ENCODE results near the gene DNASE2B.

The DNASE2B gene

DNA sequence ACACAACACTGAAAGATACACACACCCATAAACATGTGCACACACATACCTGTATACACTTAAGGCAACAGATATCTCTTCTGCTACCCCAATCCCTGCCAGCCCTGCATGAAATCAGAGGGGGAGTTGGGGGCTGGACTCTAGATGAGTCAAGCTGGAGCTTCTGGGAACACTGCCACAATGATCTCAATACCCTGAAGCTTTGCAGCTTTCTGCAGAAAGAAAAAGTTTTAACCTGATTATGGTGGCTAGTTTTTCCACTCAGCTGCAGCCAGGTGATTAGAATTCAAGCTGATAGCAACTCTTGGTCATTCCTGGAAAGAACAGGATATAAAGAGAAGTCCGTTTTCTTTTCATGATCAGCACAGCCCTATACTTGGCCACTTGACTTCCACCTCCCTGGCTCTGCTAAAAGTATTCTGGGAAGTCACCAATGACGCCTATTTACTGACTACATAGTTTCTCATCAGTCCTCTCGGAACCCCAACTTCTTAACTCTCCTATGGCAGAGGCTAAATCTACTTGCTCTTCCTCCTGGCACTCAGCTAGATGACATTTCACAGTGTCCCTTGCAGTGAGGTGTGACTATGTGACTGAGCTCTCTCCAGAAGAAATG lies 20.7 kb upstream of the DNASE2B start:
- Histone ChIP-seq H3K36me3 (ENCODE audit: control insufficient read depth, insufficient read depth, low read length) (no peaks in the 10 kb centered on the region), H3K9me3 (ENCODE audit: control insufficient read depth, insufficient read depth, low read length) (no peaks in the 10 kb centered on the region), H3K9ac (ENCODE audit: low read depth, low read length) (no peak overlapping the region), H3K27me3 (ENCODE audit: control insufficient read depth, insufficient read depth, low read length) (no peaks in the 10 kb centered on the region), H3K4me3 (ENCODE audit: low read depth, low read length) (no peak overlapping the region), H3K4me1 (ENCODE audit: control insufficient read depth, insufficient read depth, low read length) (peaks cover 8% of the 10 kb centered on the region)

DNA sequence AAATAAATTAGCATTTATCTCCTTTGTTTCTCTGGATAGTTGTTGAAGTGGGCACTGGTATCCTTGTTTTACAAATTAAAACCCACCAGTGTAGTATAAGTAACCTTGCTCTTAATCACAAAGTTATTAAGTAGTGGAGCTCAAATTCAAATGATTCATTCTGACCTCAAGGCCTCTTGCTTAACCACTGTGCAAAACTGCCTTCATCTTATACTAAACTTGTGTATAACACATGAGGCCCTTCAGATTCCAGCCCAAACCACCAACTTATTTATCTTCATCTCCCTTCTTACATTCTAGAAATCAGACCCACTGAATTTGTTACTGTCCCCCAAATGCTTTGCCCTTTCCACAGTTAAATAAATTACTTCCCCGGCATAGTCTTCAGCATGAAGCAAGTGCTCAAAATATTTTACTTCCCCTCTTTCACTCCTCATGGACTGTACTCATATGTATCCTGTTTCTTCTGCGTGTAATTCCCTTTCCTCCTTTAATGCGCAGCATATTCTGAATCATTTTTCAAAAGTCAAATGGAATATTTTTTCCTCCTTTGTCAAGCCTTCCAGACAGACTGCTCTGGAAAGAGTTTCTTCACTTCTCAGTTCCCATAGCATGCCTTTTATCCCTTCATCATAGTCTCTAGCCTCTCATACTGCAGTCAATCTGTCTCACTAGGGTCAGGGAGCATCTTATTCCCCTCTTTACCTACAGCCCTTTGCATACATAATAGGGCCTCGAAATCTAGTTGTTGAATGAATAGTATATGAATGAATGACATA lies 19.0 kb upstream of the DNASE2B start:
- peaks cover 8% of the 10 kb centered on the region for H3K4me1 ChIP-seq (ENCODE audit: control insufficient read depth, insufficient read depth, low read length)

DNA sequence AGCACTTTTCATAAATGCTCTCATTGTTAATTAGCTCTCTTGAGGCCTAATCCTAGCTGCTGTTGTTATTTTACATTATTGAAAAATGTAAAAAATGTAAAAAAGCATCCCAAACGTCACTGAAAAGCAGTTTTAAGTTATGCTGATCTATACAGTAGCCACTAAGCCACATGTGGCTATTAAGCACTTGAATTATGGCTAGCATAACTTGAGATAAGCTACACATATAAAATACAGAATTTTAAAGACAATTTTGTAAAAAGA lies 18.4 kb upstream of the DNASE2B start:
- Histone ChIP-seq H3K4me1 (ENCODE audit: control insufficient read depth, insufficient read depth, low read length) (peaks cover 8% of the 10 kb centered on the region), H3K27me3 (ENCODE audit: control insufficient read depth, insufficient read depth, low read length) (no peaks in the 10 kb centered on the region), H3K9ac (ENCODE audit: low read depth, low read length) (no peak overlapping the region), H3K36me3 (ENCODE audit: control insufficient read depth, insufficient read depth, low read length) (no peaks in the 10 kb centered on the region), H3K9me3 (ENCODE audit: control insufficient read depth, insufficient read depth, low read length) (no peaks in the 10 kb centered on the region), H3K4me3 (ENCODE audit: low read depth, low read length) (no peak overlapping the region)

More for the DNA sequence above, 19.0 kb upstream of the DNASE2B start:
- Histone ChIP-seq H3K36me3 (ENCODE audit: control insufficient read depth, insufficient read depth, low read length) (no peaks in the 10 kb centered on the region), H3K9ac (ENCODE audit: low read depth, low read length) (no peak overlapping the region), H3K27me3 (ENCODE audit: control insufficient read depth, insufficient read depth, low read length) (no peaks in the 10 kb centered on the region), H3K4me3 (ENCODE audit: low read depth, low read length) (no peak overlapping the region), H3K9me3 (ENCODE audit: control insufficient read depth, insufficient read depth, low read length) (no peaks in the 10 kb centered on the region)

DNA sequence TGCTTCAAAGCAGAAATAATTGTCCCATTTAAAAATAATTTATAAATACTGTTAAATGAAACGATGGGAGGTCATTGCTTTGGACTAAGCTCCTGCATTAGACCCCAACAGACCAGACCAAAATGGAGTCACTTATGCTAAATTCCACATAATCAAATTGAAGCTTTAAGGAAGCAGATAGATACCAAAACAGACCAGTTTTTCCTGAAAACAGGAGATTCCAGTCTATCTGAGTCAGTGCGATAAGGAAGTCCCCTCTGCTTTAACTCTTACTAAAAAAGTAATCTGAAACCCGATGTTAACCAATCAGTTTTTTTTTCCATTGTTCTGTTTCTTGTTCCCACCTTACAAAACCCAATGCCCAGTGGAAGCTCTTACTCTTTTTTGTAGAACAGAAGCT lies 16.2 kb upstream of the DNASE2B start:
- Histone ChIP-seq H3K4me3 (ENCODE audit: low read depth, low read length) (no peak overlapping the region), H3K9ac (ENCODE audit: low read depth, low read length) (no peak overlapping the region), H3K36me3 (ENCODE audit: control insufficient read depth, insufficient read depth, low read length) (no peaks in the 10 kb centered on the region), H3K9me3 (ENCODE audit: control insufficient read depth, insufficient read depth, low read length) (no peaks in the 10 kb centered on the region), H3K4me1 (ENCODE audit: control insufficient read depth, insufficient read depth, low read length) (peaks cover 8% of the 10 kb centered on the region), H3K27me3 (ENCODE audit: control insufficient read depth, insufficient read depth, low read length) (no peaks in the 10 kb centered on the region)

DNA sequence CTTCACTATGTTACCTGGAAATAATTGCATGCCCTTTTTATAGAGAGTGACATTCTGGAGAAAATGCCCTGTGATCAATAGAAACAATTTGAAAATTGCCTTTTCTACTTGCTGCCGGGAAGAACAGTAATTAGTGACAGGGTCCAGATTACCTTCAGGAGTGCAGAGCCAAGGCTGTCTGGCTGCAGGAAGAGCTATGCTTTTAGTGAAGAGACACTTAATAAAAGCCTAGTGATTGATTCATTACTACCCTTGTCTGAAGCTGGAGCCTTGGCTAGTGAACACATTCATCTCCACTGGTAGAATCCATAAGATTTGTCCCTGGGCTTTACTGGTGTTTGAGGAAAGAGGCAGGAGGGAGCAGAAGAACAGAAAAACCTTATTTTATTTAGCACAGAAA lies 12.9 kb upstream of the DNASE2B start:
- Histone ChIP-seq H3K4me1 (ENCODE audit: control insufficient read depth, insufficient read depth, low read length) (no peaks in the 10 kb centered on the region), H3K4me3 (ENCODE audit: low read depth, low read length) (no peak overlapping the region), H3K9ac (ENCODE audit: low read depth, low read length) (no peak overlapping the region), H3K9me3 (ENCODE audit: control insufficient read depth, insufficient read depth, low read length) (no peaks in the 10 kb centered on the region), H3K36me3 (ENCODE audit: control insufficient read depth, insufficient read depth, low read length) (no peaks in the 10 kb centered on the region), H3K27me3 (ENCODE audit: control insufficient read depth, insufficient read depth, low read length) (no peaks in the 10 kb centered on the region)

DNA sequence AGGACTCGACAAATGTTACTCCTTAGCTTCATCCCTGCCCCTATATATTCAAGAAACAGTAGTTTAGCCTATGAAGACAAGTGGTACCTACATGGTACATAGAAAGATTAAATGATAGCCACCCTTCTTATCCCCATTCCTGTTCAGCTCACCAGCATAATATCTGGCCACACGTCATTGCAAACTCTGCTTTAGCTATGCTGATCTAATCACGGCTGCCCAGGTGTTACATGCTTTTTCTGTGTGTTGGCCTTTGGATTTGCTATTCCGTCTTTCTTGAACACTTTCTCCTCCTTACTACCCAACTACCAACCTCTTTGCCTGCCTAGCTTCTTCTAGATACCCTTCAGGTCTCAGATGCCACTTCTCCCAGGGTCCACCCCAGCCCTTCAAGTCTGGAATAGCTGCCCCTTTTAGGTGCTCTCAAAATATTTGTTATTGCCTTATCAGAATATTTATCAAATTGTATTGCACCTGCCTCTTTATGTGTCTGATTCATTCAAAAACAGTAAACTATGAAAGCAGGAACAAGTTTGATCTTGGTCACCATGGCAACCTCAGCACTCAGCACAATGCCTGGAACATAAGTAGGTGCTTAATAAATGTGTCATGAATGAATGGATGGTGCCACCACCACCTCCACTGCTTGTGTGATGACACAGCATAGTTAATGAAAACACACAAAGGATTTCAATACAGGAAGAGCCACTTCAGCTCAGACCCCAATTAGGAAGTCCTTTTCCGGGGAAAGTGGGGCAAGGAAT lies 11.4 kb upstream of the DNASE2B start:
- H3K36me3 ChIP-seq (ENCODE audit: control insufficient read depth, insufficient read depth, low read length), result no peaks in the 10 kb centered on the region
- no peak overlapping the region for H3K9ac ChIP-seq (ENCODE audit: low read depth, low read length)
- H3K4me1 ChIP-seq (ENCODE audit: control insufficient read depth, insufficient read depth, low read length), result no peaks in the 10 kb centered on the region
- H3K27me3 ChIP-seq (ENCODE audit: control insufficient read depth, insufficient read depth, low read length), result no peaks in the 10 kb centered on the region
- no peaks in the 10 kb centered on the region for H3K9me3 ChIP-seq (ENCODE audit: control insufficient read depth, insufficient read depth, low read length)
- H3K4me3 ChIP-seq (ENCODE audit: low read depth, low read length), result no peak overlapping the region

DNA sequence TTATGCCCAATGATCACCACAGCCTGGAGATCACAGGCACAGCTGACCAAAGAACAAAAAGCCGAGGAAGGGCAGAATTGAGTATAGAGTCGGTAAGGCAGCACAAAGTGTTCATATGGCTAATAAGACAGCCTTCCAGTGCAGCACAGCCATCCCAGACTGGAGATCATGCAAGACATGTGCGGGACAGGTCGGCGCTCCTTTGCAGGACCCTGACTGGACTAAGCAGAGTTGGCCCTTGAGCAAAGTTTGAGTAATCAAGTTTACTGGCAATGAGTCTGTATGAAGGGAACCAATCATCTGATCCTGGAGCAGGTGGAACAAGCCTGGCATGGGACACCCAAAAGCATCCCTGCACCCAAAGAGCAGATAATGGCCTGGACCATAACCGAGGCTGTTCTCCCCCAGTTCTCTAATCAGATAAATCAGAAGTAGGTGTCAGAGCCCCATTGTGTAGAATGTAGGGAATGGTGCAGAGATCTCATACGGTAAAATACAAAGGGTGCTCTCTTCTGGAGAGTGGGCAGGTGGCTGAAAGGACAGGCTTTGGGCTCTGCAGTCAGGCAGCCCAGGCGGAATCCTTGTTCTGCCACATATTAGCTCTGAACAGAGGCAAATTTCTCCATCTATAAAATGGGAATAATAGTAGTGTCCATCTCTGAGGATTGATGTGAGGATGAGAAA lies 10.7 kb upstream of the DNASE2B start:
- no peak overlapping the region for H3K9ac ChIP-seq (ENCODE audit: low read depth, low read length)
- H3K9me3 ChIP-seq (ENCODE audit: control insufficient read depth, insufficient read depth, low read length), result no peaks in the 10 kb centered on the region
- no peaks in the 10 kb centered on the region for H3K36me3 ChIP-seq (ENCODE audit: control insufficient read depth, insufficient read depth, low read length)
- no peaks in the 10 kb centered on the region for H3K27me3 ChIP-seq (ENCODE audit: control insufficient read depth, insufficient read depth, low read length)
- H3K4me3 ChIP-seq (ENCODE audit: low read depth, low read length), result no peak overlapping the region
- H3K4me1 ChIP-seq (ENCODE audit: control insufficient read depth, insufficient read depth, low read length), result peaks cover 2% of the 10 kb centered on the region

DNA sequence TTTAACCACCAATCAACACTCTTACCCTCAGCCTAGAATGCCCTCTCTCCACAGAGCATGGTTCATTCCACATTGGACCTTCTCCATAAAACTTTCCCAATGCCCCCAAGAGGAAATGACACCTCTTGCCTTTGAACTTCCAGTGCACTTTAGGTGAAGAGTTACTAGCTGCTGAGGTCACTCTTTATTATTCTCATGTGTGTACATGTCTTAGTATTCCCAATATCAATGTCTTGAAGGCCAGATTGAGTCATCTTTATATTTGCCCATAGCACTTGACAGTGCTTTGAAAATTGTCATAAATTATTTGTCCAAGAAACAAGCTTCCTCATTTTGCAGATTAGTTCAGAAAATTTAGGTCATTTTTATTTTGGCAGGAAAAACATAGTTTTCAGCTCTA lies 8.1 kb upstream of the DNASE2B start:
- H3K36me3 ChIP-seq (ENCODE audit: control insufficient read depth, insufficient read depth, low read length), result no peaks in the 10 kb centered on the region
- H3K9me3 ChIP-seq (ENCODE audit: control insufficient read depth, insufficient read depth, low read length), result no peaks in the 10 kb centered on the region
- H3K4me1 ChIP-seq (ENCODE audit: control insufficient read depth, insufficient read depth, low read length), result peaks cover 2% of the 10 kb centered on the region
- no peak overlapping the region for H3K4me3 ChIP-seq (ENCODE audit: low read depth, low read length)
- no peak overlapping the region for H3K9ac ChIP-seq (ENCODE audit: low read depth, low read length)
- H3K27me3 ChIP-seq (ENCODE audit: control insufficient read depth, insufficient read depth, low read length), result no peaks in the 10 kb centered on the region

DNA sequence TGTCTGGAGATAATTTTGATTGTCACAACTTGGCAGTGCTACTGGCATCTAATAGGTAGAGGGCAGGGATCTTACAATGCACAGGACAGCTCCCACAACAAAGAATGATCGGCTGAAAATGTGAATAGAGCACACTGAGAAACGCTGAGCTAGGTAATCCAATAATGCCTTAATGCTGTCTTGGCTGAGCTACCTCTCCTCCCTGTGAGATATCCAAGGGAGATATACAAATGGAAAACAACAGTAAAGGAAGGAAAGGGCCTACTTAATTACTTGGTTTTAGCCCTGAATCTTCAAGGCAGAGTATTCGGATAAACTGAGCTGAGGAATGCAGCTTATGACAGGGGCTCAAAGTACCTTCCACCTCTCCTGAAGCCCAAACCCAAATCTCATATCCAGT lies 2.9 kb downstream of the DNASE2B start:
- Histone ChIP-seq H3K36me3 (ENCODE audit: control insufficient read depth, insufficient read depth, low read length) (no peaks in the 10 kb centered on the region), H3K9ac (ENCODE audit: low read depth, low read length) (no peak overlapping the region), H3K27me3 (ENCODE audit: control insufficient read depth, insufficient read depth, low read length) (no peaks in the 10 kb centered on the region), H3K4me3 (ENCODE audit: low read depth, low read length) (no peak overlapping the region), H3K4me1 (ENCODE audit: control insufficient read depth, insufficient read depth, low read length) (no peaks in the 10 kb centered on the region), H3K9me3 (ENCODE audit: control insufficient read depth, insufficient read depth, low read length) (no peaks in the 10 kb centered on the region)

DNA sequence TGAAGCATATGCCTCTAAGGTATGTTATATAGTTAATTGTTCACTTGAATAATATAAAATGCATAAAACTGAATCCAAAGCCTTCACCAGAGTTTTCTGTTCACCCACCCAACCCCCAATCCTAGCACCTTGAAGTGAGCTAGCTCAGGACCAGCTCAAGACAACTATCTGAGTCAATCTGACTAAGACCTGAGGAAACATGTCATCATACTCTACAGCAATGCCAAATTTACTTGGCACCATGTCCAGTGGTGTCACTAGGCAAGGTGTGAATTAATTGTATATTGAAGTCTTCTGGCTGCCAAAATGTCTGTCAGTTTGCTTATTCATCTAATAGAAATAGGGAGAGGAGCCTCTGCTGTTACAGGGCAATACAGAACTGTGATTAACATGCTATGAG lies 3.8 kb downstream of the DNASE2B start:
- Histone ChIP-seq H3K4me1 (ENCODE audit: control insufficient read depth, insufficient read depth, low read length) (no peaks in the 10 kb centered on the region), H3K27me3 (ENCODE audit: control insufficient read depth, insufficient read depth, low read length) (no peaks in the 10 kb centered on the region), H3K4me3 (ENCODE audit: low read depth, low read length) (no peak overlapping the region), H3K9me3 (ENCODE audit: control insufficient read depth, insufficient read depth, low read length) (no peaks in the 10 kb centered on the region), H3K9ac (ENCODE audit: low read depth, low read length) (no peak overlapping the region), H3K36me3 (ENCODE audit: control insufficient read depth, insufficient read depth, low read length) (no peaks in the 10 kb centered on the region)

DNA sequence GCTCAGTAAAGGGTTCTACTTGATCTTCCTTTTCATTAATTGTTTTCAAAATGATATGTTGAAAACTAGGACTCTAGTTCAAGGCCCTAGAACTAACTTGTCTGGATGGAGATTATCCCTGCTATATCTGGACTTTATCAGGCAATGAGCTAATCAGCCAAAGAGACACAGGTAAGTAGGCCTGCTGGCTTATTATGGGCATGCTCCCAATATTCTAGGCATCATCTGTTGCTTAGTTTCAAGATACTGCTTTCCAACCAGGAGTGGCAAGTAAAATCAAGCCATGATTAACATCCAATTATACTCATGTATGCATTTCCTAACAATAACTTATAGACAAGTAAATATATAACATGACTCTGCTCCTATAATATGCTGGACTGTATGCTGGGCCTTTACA lies 4.2 kb downstream of the DNASE2B start:
- H3K4me3 ChIP-seq (ENCODE audit: low read depth, low read length), result no peak overlapping the region
- no peaks in the 10 kb centered on the region for H3K27me3 ChIP-seq (ENCODE audit: control insufficient read depth, insufficient read depth, low read length)
- H3K4me1 ChIP-seq (ENCODE audit: control insufficient read depth, insufficient read depth, low read length), result no peaks in the 10 kb centered on the region
- no peak overlapping the region for H3K9ac ChIP-seq (ENCODE audit: low read depth, low read length)
- H3K36me3 ChIP-seq (ENCODE audit: control insufficient read depth, insufficient read depth, low read length), result no peaks in the 10 kb centered on the region
- H3K9me3 ChIP-seq (ENCODE audit: control insufficient read depth, insufficient read depth, low read length), result no peaks in the 10 kb centered on the region
